Measurements from ENCODE around the gene MARCHF5.

The MARCHF5 gene

GRCh38 chr10:92290076-92290836, 711 bp upstream of the MARCHF5 start:
- H3K27ac ChIP-seq: peak overlapping the region; percentile 90
- TF ChIP-seq ZFX (IDR thresholded peaks at IDR 0.05; ENCODE audit: borderline replicate concordance) (no peak), CTCF (IDR thresholded peaks at IDR 0.05) (no peak)

- TF ChIP-seq CTCF (IDR thresholded peaks at IDR 0.05) (no peak), ZFX (IDR thresholded peaks at IDR 0.05; ENCODE audit: borderline replicate concordance) (no peak)
- peak overlapping the region; percentile 90 for H3K27ac ChIP-seq
Measured at GRCh38 chr10:92291616-92291865, 574 bp downstream of the MARCHF5 start.

- peak overlapping the region; percentile 90 for H3K27ac ChIP-seq
- no peak for TF ChIP-seq ZFX (IDR thresholded peaks at IDR 0.05; ENCODE audit: borderline replicate concordance)
- peak; percentile 39 for TF ChIP-seq CTCF (IDR thresholded peaks at IDR 0.05)
Measured at GRCh38 chr10:92291921-92292845, 1.2 kb downstream of the MARCHF5 start.

- TF ChIP-seq ZFX (IDR thresholded peaks at IDR 0.05; ENCODE audit: borderline replicate concordance) (no peak), CTCF (IDR thresholded peaks at IDR 0.05) (no peak)
- no peak overlapping the region for H3K27ac ChIP-seq
Measured at GRCh38 chr10:92298487-92298886, 7.5 kb downstream of the MARCHF5 start.

- TF ChIP-seq ZFX (IDR thresholded peaks at IDR 0.05; ENCODE audit: borderline replicate concordance): no peak
- no peak for TF ChIP-seq CTCF (IDR thresholded peaks at IDR 0.05)
- H3K27ac ChIP-seq: no peak overlapping the region
Measured at GRCh38 chr10:92303096-92303495, 12.1 kb downstream of the MARCHF5 start.

- no peak overlapping the region for H3K27ac ChIP-seq
- TF ChIP-seq CTCF (IDR thresholded peaks at IDR 0.05) (no peak), ZFX (IDR thresholded peaks at IDR 0.05; ENCODE audit: borderline replicate concordance) (no peak)
Measured at GRCh38 chr10:92304061-92304460, 13.1 kb downstream of the MARCHF5 start.

All from 22Rv1 (cell line).